Measurements from ENCODE around the gene CRB2.

CRB2 gene

GRCh38 chr9:123414204-123414603 is 58.2 kb downstream of the CRB2 start:
- H3K4me3 ChIP-seq (ENCODE audit: low read length): no peak overlapping the region
- H3K4me1 ChIP-seq (ENCODE audit: control insufficient read depth, insufficient read depth, low read length): no peaks in the 10 kb centered on the region
- peaks cover 2% of the 10 kb centered on the region for H3K36me3 ChIP-seq (ENCODE audit: control insufficient read depth, insufficient read depth, low read length)
- no peak overlapping the region for H3K9ac ChIP-seq (ENCODE audit: low read length)
- no peak overlapping the region for H3K27ac ChIP-seq (ENCODE audit: low read depth, low read length)
- H3K27me3 ChIP-seq (ENCODE audit: control insufficient read depth, insufficient read depth, low read length): no peaks in the 10 kb centered on the region

DNA sequence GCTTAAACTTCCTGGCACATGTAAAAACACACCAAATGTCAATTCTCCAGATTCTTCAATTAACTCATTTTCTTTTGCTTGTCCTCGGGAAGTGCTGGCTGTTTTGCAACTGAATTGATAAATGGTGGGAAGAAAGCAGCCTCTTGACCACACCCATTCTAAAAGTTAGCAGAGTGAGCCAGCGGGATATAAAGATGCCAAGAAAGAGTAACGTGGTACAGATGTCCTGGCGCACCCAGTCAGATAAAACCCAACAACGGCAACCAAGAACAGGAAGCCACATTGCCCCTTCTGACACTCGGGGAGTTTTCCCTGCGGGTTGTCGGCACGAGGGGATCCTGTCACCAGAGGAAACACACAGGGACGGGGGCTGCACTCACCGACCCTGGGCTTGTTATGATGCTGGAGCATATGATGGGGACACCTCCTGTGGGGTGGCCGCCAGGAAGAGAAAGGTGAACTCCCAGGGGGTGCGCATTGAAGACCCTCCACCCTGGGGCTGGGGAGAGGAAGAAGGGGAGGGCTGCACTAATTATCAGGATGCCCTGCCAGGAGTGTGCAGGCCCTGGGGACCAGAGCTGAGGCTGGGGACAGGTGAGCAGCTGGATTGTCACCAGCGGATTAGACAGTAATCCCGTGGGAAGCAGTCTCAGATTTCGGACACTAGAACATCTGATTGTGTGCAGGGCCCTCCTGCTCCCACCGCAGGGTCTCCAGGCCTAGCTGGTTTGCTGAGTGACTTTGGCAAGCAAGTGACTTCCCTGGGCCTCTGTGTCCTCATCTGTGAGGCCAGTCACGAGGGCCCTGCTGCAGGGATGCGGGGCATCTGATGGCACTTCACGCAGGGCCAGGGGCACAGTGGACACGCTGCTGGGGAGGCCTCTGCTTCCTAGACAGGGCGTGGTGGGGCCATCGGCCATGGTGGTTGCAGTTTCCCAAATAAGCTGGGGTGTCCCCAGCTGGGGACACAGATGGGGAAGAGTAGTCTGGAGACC is 59.2 kb downstream of the CRB2 start:
- Histone ChIP-seq H3K9ac (ENCODE audit: low read length) (no peak overlapping the region), H3K27ac (ENCODE audit: low read depth, low read length) (no peak overlapping the region), H3K4me3 (ENCODE audit: low read length) (no peak overlapping the region), H3K36me3 (ENCODE audit: control insufficient read depth, insufficient read depth, low read length) (peaks cover 2% of the 10 kb centered on the region), H3K27me3 (ENCODE audit: control insufficient read depth, insufficient read depth, low read length) (no peaks in the 10 kb centered on the region), H3K4me1 (ENCODE audit: control insufficient read depth, insufficient read depth, low read length) (no peaks in the 10 kb centered on the region)

DNA sequence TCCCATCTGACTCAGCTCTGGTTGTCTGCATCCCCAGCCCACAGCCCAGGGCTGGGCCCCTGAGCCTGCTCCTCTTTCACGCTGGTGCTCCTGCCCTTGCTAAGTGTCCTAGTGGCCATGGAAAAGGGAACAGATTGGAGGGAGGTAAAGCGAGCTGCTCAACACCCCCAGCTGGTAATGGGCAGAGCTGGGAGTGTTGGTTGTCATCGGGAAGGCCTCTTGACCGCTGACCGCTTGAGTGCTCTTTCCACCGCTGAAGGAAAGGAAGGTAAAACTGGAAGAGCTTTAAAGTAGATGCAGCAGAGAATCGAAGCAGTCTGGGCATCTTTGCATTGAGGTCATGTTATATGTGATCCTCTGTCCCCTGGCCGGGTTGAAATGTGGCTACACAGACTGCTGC is 60.2 kb downstream of the CRB2 start:
- Histone ChIP-seq H3K36me3 (ENCODE audit: control insufficient read depth, insufficient read depth, low read length) (peaks cover 2% of the 10 kb centered on the region), H3K9ac (ENCODE audit: low read length) (no peak overlapping the region), H3K27ac (ENCODE audit: low read depth, low read length) (no peak overlapping the region), H3K4me3 (ENCODE audit: low read length) (no peak overlapping the region), H3K27me3 (ENCODE audit: control insufficient read depth, insufficient read depth, low read length) (no peaks in the 10 kb centered on the region), H3K4me1 (ENCODE audit: control insufficient read depth, insufficient read depth, low read length) (no peaks in the 10 kb centered on the region)

- Histone ChIP-seq H3K27me3 (ENCODE audit: control insufficient read depth, insufficient read depth, low read length) (no peaks in the 10 kb centered on the region), H3K4me1 (ENCODE audit: control insufficient read depth, insufficient read depth, low read length) (no peaks in the 10 kb centered on the region), H3K9ac (ENCODE audit: low read length) (no peak overlapping the region), H3K27ac (ENCODE audit: low read depth, low read length) (no peak overlapping the region), H3K4me3 (ENCODE audit: low read length) (no peak overlapping the region), H3K36me3 (ENCODE audit: control insufficient read depth, insufficient read depth, low read length) (peaks cover 2% of the 10 kb centered on the region)
Observed at GRCh38 chr9:123417289-123418051, 61.5 kb downstream of the CRB2 start.

DNA sequence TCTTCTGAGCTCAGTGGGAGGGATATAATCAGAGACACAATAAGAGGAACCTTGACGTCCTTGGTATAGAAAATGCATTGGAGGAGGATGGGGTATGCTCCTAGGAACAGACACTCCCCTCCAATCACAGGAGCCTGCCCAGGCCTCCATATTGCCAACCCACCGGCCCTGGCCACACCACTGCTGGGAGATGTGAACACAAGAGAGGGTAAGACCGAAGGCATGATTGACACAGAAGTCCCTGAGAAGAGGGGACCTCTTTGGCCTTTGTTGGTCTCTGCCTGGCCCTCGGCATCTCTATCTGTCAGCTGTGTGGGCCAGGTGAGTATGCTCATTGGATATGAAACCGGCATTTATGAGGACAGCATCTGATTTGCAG is 62.0 kb downstream of the CRB2 start:
- H3K4me1 ChIP-seq (ENCODE audit: control insufficient read depth, insufficient read depth, low read length): no peaks in the 10 kb centered on the region
- no peak overlapping the region for H3K4me3 ChIP-seq (ENCODE audit: low read length)
- H3K27ac ChIP-seq (ENCODE audit: low read depth, low read length): no peak overlapping the region
- no peak overlapping the region for H3K9ac ChIP-seq (ENCODE audit: low read length)
- peaks cover 2% of the 10 kb centered on the region for H3K36me3 ChIP-seq (ENCODE audit: control insufficient read depth, insufficient read depth, low read length)
- no peaks in the 10 kb centered on the region for H3K27me3 ChIP-seq (ENCODE audit: control insufficient read depth, insufficient read depth, low read length)

DNA sequence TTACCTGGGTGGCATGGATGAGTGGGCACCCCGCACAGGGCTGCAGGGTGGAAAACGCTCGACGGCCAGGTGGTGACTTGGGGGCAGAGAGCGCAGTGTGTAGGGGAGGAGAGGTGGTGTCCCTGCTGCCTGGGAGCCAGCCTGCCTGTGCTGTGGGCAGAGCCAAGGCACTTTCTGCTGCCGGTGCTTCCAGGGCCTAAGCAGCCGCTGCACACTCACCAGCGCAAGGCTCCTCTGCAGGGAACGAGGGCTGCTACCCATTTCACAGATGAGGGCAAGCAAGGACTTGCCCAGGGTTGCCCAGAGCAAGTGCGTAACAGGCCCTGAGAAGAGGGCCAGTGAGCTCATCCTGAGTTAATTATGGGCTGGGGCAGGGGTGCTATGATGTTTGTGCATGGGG is 62.5 kb downstream of the CRB2 start:
- Histone ChIP-seq H3K4me1 (ENCODE audit: control insufficient read depth, insufficient read depth, low read length) (no peaks in the 10 kb centered on the region), H3K4me3 (ENCODE audit: low read length) (no peak overlapping the region), H3K36me3 (ENCODE audit: control insufficient read depth, insufficient read depth, low read length) (peaks cover 4% of the 10 kb centered on the region), H3K27ac (ENCODE audit: low read depth, low read length) (no peak overlapping the region), H3K27me3 (ENCODE audit: control insufficient read depth, insufficient read depth, low read length) (no peaks in the 10 kb centered on the region), H3K9ac (ENCODE audit: low read length) (no peak overlapping the region)

GRCh38 chr9:123419091-123419490 is 63.1 kb downstream of the CRB2 start:
- H3K27ac ChIP-seq (ENCODE audit: low read depth, low read length): no peak overlapping the region
- no peaks in the 10 kb centered on the region for H3K4me1 ChIP-seq (ENCODE audit: control insufficient read depth, insufficient read depth, low read length)
- no peak overlapping the region for H3K9ac ChIP-seq (ENCODE audit: low read length)
- H3K4me3 ChIP-seq (ENCODE audit: low read length): no peak overlapping the region
- H3K27me3 ChIP-seq (ENCODE audit: control insufficient read depth, insufficient read depth, low read length): no peaks in the 10 kb centered on the region
- H3K36me3 ChIP-seq (ENCODE audit: control insufficient read depth, insufficient read depth, low read length): peaks cover 4% of the 10 kb centered on the region

DNA sequence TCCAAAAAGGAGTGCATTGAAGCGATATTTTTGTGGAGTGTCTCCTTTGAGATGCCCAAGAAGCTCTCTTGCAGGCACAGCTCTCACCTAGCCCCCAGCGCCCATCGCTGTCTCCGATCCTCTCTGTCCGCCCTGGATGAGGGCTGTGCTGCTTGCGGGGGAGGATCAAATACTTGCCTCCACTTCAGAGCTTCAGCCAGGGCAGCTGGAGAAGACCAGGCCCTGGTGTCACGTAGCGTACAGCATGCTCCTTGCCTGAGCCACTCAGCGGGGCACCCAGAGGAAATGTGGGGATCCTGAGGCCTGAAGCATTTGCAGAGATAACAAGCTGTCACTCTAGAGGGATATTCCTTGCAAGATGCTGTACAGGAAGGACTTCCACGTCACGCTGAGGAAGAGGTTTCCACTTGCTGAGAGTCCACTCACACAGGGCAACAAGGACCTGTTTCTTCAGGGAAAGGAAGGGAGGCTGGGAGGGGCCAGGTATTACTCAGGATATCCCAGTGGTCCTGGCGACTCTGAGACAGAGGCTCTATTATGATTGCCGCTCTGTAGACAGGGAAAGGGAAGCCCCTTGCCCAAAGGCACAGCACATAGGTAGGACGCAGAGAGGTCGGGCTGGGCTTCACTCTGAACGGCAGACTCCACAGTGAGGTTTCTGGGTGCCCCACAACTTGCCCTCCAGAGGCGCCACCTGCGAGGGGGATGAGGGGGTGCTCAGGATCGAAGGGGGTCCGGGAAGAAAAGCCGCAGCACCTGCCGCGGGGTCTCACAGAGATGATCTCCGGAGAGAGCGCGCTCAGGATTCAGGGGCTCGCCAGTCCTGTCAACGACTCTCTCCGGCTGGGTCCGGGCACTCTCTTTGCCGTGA is 64.0 kb downstream of the CRB2 start:
- Histone ChIP-seq H3K27ac (ENCODE audit: low read depth, low read length) (no peak overlapping the region), H3K4me3 (ENCODE audit: low read length) (no peak overlapping the region), H3K9ac (ENCODE audit: low read length) (no peak overlapping the region), H3K4me1 (ENCODE audit: control insufficient read depth, insufficient read depth, low read length) (no peaks in the 10 kb centered on the region), H3K27me3 (ENCODE audit: control insufficient read depth, insufficient read depth, low read length) (no peaks in the 10 kb centered on the region), H3K36me3 (ENCODE audit: control insufficient read depth, insufficient read depth, low read length) (peaks cover 7% of the 10 kb centered on the region)

- Histone ChIP-seq H3K4me1 (ENCODE audit: control insufficient read depth, insufficient read depth, low read length) (no peaks in the 10 kb centered on the region), H3K27ac (ENCODE audit: low read depth, low read length) (no peak overlapping the region), H3K27me3 (ENCODE audit: control insufficient read depth, insufficient read depth, low read length) (no peaks in the 10 kb centered on the region), H3K36me3 (ENCODE audit: control insufficient read depth, insufficient read depth, low read length) (peaks cover 7% of the 10 kb centered on the region), H3K4me3 (ENCODE audit: low read length) (no peak overlapping the region), H3K9ac (ENCODE audit: low read length) (no peak overlapping the region)
Observed at GRCh38 chr9:123420592-123421111, 64.7 kb downstream of the CRB2 start.

- Histone ChIP-seq H3K4me1 (ENCODE audit: control insufficient read depth, insufficient read depth, low read length) (no peaks in the 10 kb centered on the region), H3K9ac (ENCODE audit: low read length) (no peak overlapping the region), H3K4me3 (ENCODE audit: low read length) (no peak overlapping the region), H3K36me3 (ENCODE audit: control insufficient read depth, insufficient read depth, low read length) (peaks cover 7% of the 10 kb centered on the region), H3K27me3 (ENCODE audit: control insufficient read depth, insufficient read depth, low read length) (no peaks in the 10 kb centered on the region), H3K27ac (ENCODE audit: low read depth, low read length) (no peak overlapping the region)
Observed at GRCh38 chr9:123421186-123421585, 65.2 kb downstream of the CRB2 start.

DNA sequence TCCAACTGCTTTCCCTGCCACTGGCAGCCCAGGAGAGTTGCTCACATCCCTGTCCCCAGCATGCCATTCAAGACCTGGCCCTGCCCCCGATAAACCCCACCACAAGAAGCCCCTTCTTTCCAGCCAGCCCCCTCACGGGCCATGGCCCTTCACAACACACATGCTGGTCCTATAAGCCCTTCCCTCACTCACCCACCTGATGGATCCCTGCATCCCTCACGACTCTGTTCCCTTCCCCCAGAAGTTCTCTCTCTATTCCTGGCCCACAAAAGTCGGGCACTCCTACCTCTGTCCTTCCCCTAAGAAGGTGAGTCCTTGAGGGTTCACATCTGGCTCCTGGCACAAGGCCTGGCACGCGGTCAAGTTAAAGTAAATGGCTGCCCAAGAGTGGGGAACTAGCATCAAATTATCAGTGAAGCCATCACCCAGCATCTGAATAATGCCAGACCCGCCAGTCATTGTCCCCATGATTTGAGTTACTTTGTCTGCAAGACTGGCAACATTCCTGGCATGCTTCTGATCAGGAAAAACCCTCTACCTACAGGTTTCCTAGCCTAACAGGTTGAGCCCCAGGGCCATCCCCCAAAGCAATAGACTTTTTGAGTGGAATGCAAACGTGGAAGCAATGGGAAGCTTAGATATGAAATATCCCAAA is 65.9 kb downstream of the CRB2 start:
- Histone ChIP-seq H3K4me1 (ENCODE audit: control insufficient read depth, insufficient read depth, low read length) (no peaks in the 10 kb centered on the region), H3K36me3 (ENCODE audit: control insufficient read depth, insufficient read depth, low read length) (peaks cover 7% of the 10 kb centered on the region), H3K27ac (ENCODE audit: low read depth, low read length) (no peak overlapping the region), H3K9ac (ENCODE audit: low read length) (no peak overlapping the region), H3K4me3 (ENCODE audit: low read length) (no peak overlapping the region), H3K27me3 (ENCODE audit: control insufficient read depth, insufficient read depth, low read length) (no peaks in the 10 kb centered on the region)

All from rectal smooth muscle tissue (tissue), 1 donor.